NT2/D1 (cell line): ENCODE data around the gene DCBLD2.

Source experiments
- YY1 ChIP-seq: IDR thresholded peaks from 2 replicates; pipeline ENCODE4 v1.6.1; 2011; ENCODE audit not compliant: insufficient read length, insufficient read depth
- ZNF274 ChIP-seq: IDR thresholded peaks from 2 replicates; pipeline ENCODE4 v1.6.1; 2011; ENCODE audit warnings: mild to moderate bottlenecking, low read depth, low read length

GRCh38 chr3:98746882-98747281 lies 154.6 kb downstream of the DCBLD2 start:
- TF ChIP-seq ZNF274 (no peak), YY1 (no peak)
